IMR-90 (cell line): ENCODE results near the gene PRCD. TPM values are rescaled to one million over a fixed set of nuclear protein-coding genes. Genes with fewer than 3 reads are reported as not detected.

Source experiments
- ATAC-seq: fragments of 200-7000 bp; cut with Tn5 transposase; 2 replicates; pipeline ENCODE4 v1.9.1; 2020; ENCODE audit warnings: low read depth, mild to moderate bottlenecking, moderate library complexity
- BruUV-seq: library from RNA; stranded (reverse); fragments of 400-500 nt; replicated peaks from 2 replicates; lab custom pipeline; 2021; lab: Mats Ljungman, UMichigan
- CTCF ChIA-PET: fragments of 300-600 bp; formaldehyde crosslinking; extraction: SDS; loops from one replicate; lab custom pipeline; 2021; ENCODE audit warnings: antibody characterized with exemption; lab: Yijun Ruan, JAX
- POLR2A ChIA-PET: fragments of 300-600 bp; sonication (Branson Sonifier 250); formaldehyde crosslinking; loops from one replicate; lab custom pipeline; 2022; ENCODE audit warnings: antibody characterized with exemption; ENCODE audit not compliant: unreplicated experiment; lab: Charles Lee
- DNase-seq: peaks from one replicate; pipeline ENCODE4 v3.0.0; 2013
- H2AFZ ChIP-seq: replicated peaks from 2 replicates; pipeline ENCODE3; 2013; ENCODE audit warnings: low read length, mild to moderate bottlenecking; ENCODE audit not compliant: poor library complexity
- H2AK5ac ChIP-seq: 2 replicates; pipeline ENCODE4 v1.6.1; 2013; ENCODE audit warnings: low read depth, low read length, inconsistent platforms
- H2AK9ac ChIP-seq: replicated peaks from 2 replicates; pipeline ENCODE3; 2013; ENCODE audit warnings: mild to moderate bottlenecking, low read depth, low read length, moderate library complexity; ENCODE audit not compliant: poor library complexity
- H2BK120ac ChIP-seq: 2 replicates; pipeline ENCODE4 v1.6.1; 2013; ENCODE audit warnings: low read depth, low read length, inconsistent platforms
- H2BK15ac ChIP-seq: 3 replicates; pipeline ENCODE4 v1.6.1; 2013; ENCODE audit warnings: low read depth, low read length, inconsistent platforms
- H2BK20ac ChIP-seq: 2 replicates; pipeline ENCODE4 v1.6.1; 2013; ENCODE audit warnings: low read depth, mild to moderate bottlenecking, inconsistent platforms, low read length, moderate library complexity
- H2BK5ac ChIP-seq: 2 replicates; pipeline ENCODE4 v1.6.1; 2013; ENCODE audit warnings: mild to moderate bottlenecking, low read depth, low read length, inconsistent platforms; ENCODE audit not compliant: poor library complexity, severe bottlenecking
- H3K14ac ChIP-seq: replicated peaks from 2 replicates; pipeline ENCODE4 v1.6.1; 2013; ENCODE audit warnings: low read depth, low read length, inconsistent platforms
- H3K18ac ChIP-seq: 2 replicates; pipeline ENCODE4 v1.6.1; 2013; ENCODE audit warnings: low read depth, low read length, control low read depth
- H3K23ac ChIP-seq: 2 replicates; pipeline ENCODE4 v1.6.1; 2013; ENCODE audit warnings: low read depth, low read length, inconsistent platforms
- H3K27ac ChIP-seq: 2 replicates; pipeline ENCODE4 v1.5.1; 2013; ENCODE audit warnings: mild to moderate bottlenecking, control low read depth, low read length; ENCODE audit not compliant: insufficient read depth
- H3K27me3 ChIP-seq: 2 replicates; pipeline ENCODE4 v1.6.1; 2013; ENCODE audit warnings: low read length; ENCODE audit not compliant: control insufficient read depth, insufficient read depth
- H3K36me3 ChIP-seq: 2 replicates; pipeline ENCODE4 v1.6.1; 2013; ENCODE audit warnings: low read length, mixed read lengths; ENCODE audit not compliant: control insufficient read depth, insufficient read depth
- H3K4ac ChIP-seq: 2 replicates; pipeline ENCODE4 v1.6.1; 2013; ENCODE audit warnings: low read depth, low read length, inconsistent platforms
- H3K4me1 ChIP-seq: 2 replicates; pipeline ENCODE4 v1.6.1; 2013; ENCODE audit warnings: low read length, mixed read lengths; ENCODE audit not compliant: control insufficient read depth, insufficient read depth
- H3K4me2 ChIP-seq: 2 replicates; pipeline ENCODE4 v1.6.1; 2013; ENCODE audit warnings: low read depth, mild to moderate bottlenecking, control low read depth, low read length, moderate library complexity
- H3K4me3 ChIP-seq: 2 replicates; pipeline ENCODE4 v1.5.1; 2013; ENCODE audit warnings: low read depth, mild to moderate bottlenecking, control low read depth, low read length, moderate library complexity; ENCODE audit not compliant: insufficient read depth
- H3K56ac ChIP-seq: 2 replicates; pipeline ENCODE4 v1.6.1; 2013; ENCODE audit warnings: low read length, inconsistent platforms; ENCODE audit not compliant: insufficient read depth; ENCODE audit errors: extremely low read depth
- H3K79me1 ChIP-seq, 2 experiments: 2 replicates each; pipeline ENCODE4 v1.6.1; 2013; ENCODE audit warnings: low read length in 2 of 2, inconsistent platforms in 1 of 2, low read depth in 1 of 2
- H3K9ac ChIP-seq: 2 replicates; pipeline ENCODE4 v1.6.1; 2013; ENCODE audit warnings: low read depth, low read length, control low read depth
- H3K9me1 ChIP-seq: 2 replicates; pipeline ENCODE4 v1.6.1; 2013; ENCODE audit warnings: low read length, inconsistent platforms; ENCODE audit not compliant: insufficient read depth
- H3K9me3 ChIP-seq: 2 replicates; pipeline ENCODE4 v1.6.1; 2013; ENCODE audit warnings: low read length; ENCODE audit not compliant: control insufficient read depth, insufficient read depth
- H4K20me1 ChIP-seq: 2 replicates; pipeline ENCODE4 v1.6.1; 2013; ENCODE audit warnings: low read length, inconsistent platforms; ENCODE audit not compliant: insufficient read depth
- H4K5ac ChIP-seq: 2 replicates; pipeline ENCODE4 v1.6.1; 2013; ENCODE audit warnings: mild to moderate bottlenecking, low read depth, low read length, control low read depth
- H4K8ac ChIP-seq, 2 experiments: 2 replicates each; pipeline ENCODE4 v1.6.1; 2013; ENCODE audit warnings: low read depth in 2 of 2, low read length in 2 of 2, control low read depth in 1 of 2, inconsistent platforms in 1 of 2
- H4K91ac ChIP-seq: 2 replicates; pipeline ENCODE4 v1.6.1; 2013; ENCODE audit warnings: low read depth, low read length, inconsistent platforms; ENCODE audit not compliant: insufficient read depth
- ELK1 ChIP-seq: fragments of 150-350 bp; IDR thresholded peaks from 2 replicates; pipeline ENCODE4 v1.6.1; 2016; ENCODE audit warnings: low read depth, mild to moderate bottlenecking, low read length, moderate library complexity, borderline replicate concordance
- FOS ChIP-seq: fragments of 150-350 bp; IDR thresholded peaks from 2 replicates; pipeline ENCODE4 v1.6.1; 2016; ENCODE audit warnings: low read depth, low read length
- MXI1 ChIP-seq: IDR thresholded peaks from 2 replicates; pipeline ENCODE4 v1.6.1; 2012; ENCODE audit warnings: low read depth, mild to moderate bottlenecking, low read length, moderate library complexity, borderline replicate concordance
- WGBS, 2 experiments: methylation state at CpG; one replicate each; pipeline versions ENCODE4 v1.1.5 to v1.1.7; 2013; ENCODE audit warnings: missing lambda C conversion rate in 2 of 2; ENCODE audit not compliant: insufficient read length in 1 of 2; ENCODE audit errors: extremely low coverage in 2 of 2; 5-methylcytosine and 5-hydroxymethylcytosine counted together
- dilution Hi-C: fragments of 300-500 bp; cut with HindIII; formaldehyde crosslinking; loops from one replicate; pipeline ENCODE4 v1.14.3; 2018; ENCODE audit warnings: low sequenced_read_pairs; ENCODE audit not compliant: unreplicated experiment
- in situ Hi-C: fragments of 300-500 bp; cut with MboI; formaldehyde crosslinking; loops from 3 replicates; pipeline ENCODE4 v1.14.3; 2019; ENCODE audit warnings: low sequenced_read_pairs, inconsistent platforms, mixed read lengths
- intact Hi-C: fragments of 100-400 bp; cut with micrococcal nuclease; formaldehyde crosslinking; loops from 2 replicates; pipeline ENCODE4 v1.10.0; 2022
- polyA plus RNA-seq, 3 experiments: library from polyadenylated mRNA; depleted of rRNA; stranded (reverse); fragments of >200 nt; gene quantifications; 2 replicates each; pipeline ENCODE4 v1.2.3, GENCODE V29; 2012; ENCODE audit warnings: low replicate concordance in 1 of 3
- total RNA-seq: library from RNA; depleted of rRNA; stranded (reverse); fragments of >200 nt; gene quantifications from 2 replicates; pipeline ENCODE4 v1.2.3, GENCODE V29; 2012

The PRCD gene
- total and polyA plus RNA-seq, 2 of the 4 experiments (the other 2 are of a cell fraction), result 0.32 TPM; not detected in 1

GRCh38 chr17:76560877-76561221 lies 21.0 kb downstream of the PRCD start:
- no peak for ATAC-seq

More at GRCh38 chr17:76560877-76561221, 21.0 kb downstream of the PRCD start:
- H3K4me1 ChIP-seq, result peaks cover 19% of the 10 kb centered on the region
- H2BK15ac ChIP-seq, result no peak overlapping the region
- no peaks in the 10 kb centered on the region for H3K27me3 ChIP-seq
- no peak for TF ChIP-seq ELK1
- no peak for TF ChIP-seq MXI1
- no peak for TF ChIP-seq FOS
- BruUV-seq, result no TSS peak
- peak overlapping the region; percentile 38; the same call in 1 of the 2 replicates for H3K23ac ChIP-seq
- H3K36me3 ChIP-seq, result peaks cover 25% of the 10 kb centered on the region
- H3K18ac ChIP-seq, result no peak overlapping the region
- peak overlapping the region; percentile 44 for H3K9ac ChIP-seq
- no peak overlapping the region for H3K56ac ChIP-seq
- no peak for DNase-seq
- no peak overlapping the region for H4K5ac ChIP-seq
- no peak overlapping the region for H2AFZ ChIP-seq
- peak overlapping the region in 1 of 2 experiments; percentile 46; a peak in 1 of 4 replicates for H4K8ac ChIP-seq
- WGBS, 2 experiments, result no CpG with 5 or more reads among the region's 6 CpGs
- no peaks in the 10 kb centered on the region for H3K9me3 ChIP-seq
- no peak overlapping the region for H2AK5ac ChIP-seq
- dilution Hi-C loops (no loop called here), intact Hi-C loops (no loop called here), in situ Hi-C loops (no loop called here)
- H3K14ac ChIP-seq, result peak overlapping the region; percentile 50; the same call in 1 of the 2 replicates
- H2AK9ac ChIP-seq, result no peak overlapping the region
- peak overlapping the region; percentile 72 for H2BK5ac ChIP-seq
- H2BK20ac ChIP-seq, result no peak overlapping the region
- peaks cover 65% of the 10 kb centered on the region for H4K20me1 ChIP-seq
- CTCF ChIA-PET, result interaction anchor here (0.5 to 2.1 kb wide), 2 partner anchors 63 to 718 kb away, joined by 4 to 5 read pairs; no protein-coding TSS in a partner anchor
- POLR2A ChIA-PET, result interaction anchor here (1.0 kb wide), 1 partner anchor 20 kb away, joined by 3 read pairs; no protein-coding TSS in a partner anchor
- peaks cover 15% of the 10 kb centered on the region for H3K9me1 ChIP-seq
- H2BK120ac ChIP-seq, result no peak overlapping the region
- no peak overlapping the region for H4K91ac ChIP-seq
- H3K79me1 ChIP-seq, result peaks cover 13 to 64% of the 10 kb centered on the region in 2 experiments
- no peak overlapping the region for H3K4me3 ChIP-seq
- peak overlapping the region; percentile 56; the same call in 1 of the 2 replicates for H3K27ac ChIP-seq
- peak overlapping the region; percentile 37 for H3K4me2 ChIP-seq
- H3K4ac ChIP-seq, result peak overlapping the region; percentile 59
